HG03095 (cell line): ENCODE measurements around the gene P3H2.

Experiments
- ATAC-seq: cut with Tn5 transposase; IDR thresholded peaks from one replicate; pipeline ENCODE4 v1.9.1; 2021; ENCODE audit warnings: moderate library complexity; ENCODE audit not compliant: unreplicated experiment

The P3H2 gene

DNA sequence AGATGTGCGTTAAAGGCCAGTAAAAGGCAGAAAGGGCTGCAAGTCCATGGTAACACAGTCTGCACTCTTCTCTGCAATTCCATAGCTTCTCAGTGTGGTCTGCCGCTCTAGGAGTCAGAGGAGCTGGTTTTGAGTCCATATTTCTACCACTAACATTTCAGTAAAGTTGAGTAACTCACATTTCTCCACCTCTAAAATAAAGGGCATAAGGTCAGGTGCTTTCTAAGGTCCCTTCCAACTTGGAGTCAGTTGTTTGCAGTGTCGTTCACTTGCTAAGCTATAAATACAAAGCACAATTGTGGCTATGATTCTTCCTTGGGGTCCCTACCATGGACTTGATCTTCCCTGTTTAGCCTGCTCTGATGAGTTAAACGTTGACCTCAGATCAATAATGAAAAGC is 171.1 kb downstream of the P3H2 start:
- no peak for ATAC-seq

DNA sequence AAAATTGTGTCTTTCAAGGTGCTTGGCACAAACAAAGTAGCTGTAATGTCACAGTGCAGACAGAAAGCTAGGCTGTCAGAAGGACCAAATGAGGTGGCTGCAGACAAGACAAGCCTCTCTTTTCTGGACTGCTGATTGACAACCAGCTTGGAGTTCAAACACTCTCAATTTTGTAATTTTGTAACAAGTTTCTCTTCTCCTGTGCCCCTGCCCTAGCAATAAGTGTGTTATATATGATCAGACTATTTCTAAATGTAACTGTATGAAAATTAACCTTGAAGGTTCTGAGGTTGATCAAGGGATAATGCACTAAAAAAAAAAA is 172.0 kb downstream of the P3H2 start:
- no peak for ATAC-seq

DNA sequence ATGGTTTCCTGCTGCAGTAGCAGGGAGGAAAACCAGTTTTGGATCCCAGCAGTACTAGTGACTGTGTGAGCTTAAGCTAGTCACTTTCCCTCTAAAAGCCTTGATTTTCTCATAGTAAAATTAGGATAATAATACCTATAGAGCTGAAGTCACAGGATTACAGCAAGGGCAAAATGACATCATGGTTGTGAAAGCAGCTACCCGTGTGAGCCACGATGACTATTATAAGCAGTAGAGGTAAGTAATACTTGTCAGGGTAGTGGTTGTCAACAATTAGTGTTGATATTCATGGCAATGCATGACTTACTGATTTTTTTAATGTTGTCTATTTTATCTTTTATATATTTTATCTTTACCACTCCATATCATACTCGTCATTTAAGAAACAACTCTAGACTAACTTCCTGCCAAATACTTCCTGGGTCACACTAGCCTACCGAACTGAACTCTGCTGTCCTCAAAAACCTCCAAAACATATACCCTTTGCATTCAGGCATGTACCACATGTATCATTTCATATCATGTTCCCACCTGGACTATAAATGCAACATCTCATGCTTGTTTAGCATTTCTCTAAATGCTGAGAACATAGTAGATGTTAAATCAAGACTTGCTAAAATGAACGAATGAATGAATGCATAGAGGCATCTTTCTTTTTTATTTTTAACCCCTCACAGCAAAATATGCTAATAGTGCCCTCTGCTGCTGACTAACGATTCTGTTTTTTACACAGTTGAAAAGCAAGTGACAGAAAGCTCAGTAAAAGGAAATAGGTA is 172.6 kb downstream of the P3H2 start:
- ATAC-seq: no peak

DNA sequence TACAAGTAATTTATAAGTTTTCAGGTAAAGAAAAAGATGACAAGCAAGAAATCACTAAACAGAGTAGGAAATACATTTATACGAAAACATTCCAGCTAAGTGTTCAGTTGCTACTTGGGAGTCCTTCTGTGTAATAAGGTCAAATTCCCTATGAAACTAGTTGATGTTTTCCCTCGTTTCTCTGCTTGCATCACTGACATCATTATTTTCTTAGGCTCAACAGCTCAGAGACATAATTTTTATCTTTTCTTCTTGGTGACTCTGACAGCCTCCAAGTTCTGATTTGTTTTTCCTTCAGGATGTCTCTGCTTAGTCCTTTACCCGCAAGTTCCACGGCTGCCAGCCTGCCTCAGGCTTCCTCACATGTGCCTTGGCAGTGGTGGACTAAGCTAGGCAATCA is 173.6 kb downstream of the P3H2 start:
- no peak for ATAC-seq

DNA sequence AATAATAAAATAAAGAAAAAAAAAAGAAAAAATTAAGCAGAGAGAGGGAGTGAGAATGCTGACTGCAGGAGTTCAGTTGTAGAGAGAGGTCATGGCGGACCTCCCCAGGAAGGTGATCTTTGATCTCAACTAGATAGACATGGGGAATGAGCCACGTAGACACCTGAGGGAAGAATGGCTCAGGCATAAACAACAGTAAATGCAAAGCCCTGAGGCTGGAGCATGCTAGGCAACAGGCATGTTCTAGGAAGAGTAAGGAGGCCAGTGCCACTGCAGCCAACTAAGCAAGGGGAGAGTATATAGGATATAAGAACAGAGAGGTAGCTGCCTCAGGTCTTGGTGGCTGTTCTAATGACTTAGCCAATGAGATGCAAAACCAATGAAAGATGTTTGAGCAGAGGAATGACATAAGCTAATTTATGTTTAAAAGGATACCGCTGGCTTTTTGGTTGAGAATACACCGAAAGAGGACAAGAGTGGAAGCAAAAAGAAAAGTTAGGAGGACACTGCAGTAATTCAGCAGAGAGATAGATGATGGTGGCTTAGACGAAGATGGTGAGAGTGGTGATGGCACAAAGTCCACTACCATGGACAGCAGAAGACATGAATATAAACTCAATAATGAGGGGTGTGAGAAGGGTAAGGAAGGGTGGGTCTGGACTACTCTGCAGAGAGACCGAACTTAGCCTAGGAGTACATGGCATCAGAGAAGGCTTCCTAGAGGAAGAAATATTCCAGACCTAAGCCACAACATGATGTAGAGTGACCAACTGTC is 174.6 kb downstream of the P3H2 start:
- ATAC-seq: no peak

DNA sequence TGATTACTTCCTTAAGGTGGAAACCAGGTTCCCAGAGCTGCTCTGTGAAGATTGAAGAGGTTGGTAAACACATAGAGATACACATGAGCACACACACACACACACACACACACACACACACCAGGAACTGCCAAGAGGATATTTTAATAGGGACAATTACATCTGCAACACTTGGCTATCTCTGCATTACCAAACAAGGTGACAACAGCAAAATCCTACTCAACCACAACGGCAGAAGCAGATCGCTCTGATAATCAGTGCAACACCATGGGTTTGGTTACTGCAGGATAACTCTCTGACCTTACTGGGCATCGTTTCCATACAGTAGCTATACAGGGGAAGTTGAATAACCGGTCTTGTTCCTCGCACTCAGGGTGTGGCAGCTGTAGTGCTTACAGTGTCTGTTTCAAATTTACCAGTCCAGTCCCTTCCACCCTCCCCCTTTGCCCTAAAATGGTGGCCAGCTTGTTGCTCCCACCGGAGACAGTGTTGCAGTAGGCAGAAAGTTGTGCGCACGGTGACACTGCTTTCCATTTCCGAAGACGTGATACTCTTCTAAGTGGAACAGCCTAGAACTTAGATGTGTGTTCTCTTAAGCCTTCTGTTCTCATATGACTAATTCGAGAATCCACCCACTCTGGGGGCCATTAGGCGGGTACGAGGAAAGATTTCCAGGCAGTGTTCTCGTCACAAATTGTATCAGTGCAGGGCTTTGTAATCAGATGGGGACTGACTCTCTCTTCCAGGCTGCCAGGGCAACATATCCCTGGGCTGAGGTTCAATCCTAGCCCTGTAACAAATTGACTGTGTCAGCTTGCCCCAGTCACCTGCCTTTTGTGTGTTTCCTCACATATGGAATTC is 176.2 kb downstream of the P3H2 start:
- no peak for ATAC-seq

DNA sequence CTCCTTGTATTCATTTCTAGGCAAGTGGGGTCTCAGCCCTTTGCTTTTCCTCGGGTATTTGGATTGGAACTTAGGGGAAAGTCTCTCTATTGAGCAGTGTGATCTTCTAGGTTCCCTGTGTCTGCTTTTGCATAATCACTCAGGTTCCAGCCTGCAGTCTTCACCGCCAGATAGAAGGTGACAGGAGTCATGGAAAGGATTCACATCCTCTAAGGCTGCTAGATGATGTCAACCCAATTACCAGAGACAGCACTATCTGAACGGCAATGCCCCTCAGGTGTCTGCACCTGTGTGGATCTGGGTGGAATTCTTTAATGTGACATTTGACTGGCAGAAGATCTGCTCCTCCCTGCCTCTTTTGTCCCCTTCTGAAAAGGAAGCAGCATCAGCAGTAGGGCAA is 177.7 kb downstream of the P3H2 start:
- no peak for ATAC-seq

DNA sequence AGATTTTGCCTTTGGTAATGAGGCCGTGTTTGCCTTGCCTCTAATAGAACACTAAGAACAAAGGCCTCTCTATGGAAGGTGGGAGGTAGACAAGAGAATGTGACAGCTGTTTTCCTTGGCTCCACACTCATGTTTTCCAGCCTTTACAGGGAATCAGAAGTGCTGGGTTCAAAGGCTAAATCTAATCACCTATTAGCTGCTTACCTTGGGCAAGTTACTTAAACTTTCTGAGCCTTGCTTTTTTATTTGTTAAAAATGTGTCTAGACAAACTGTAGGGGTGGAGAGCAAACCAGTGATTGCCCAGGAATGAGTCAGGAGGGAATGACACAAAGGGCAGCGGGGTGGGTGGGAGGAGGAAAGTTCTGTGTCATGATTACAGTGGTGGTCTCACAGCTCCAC is 179.0 kb downstream of the P3H2 start:
- ATAC-seq: no peak

DNA sequence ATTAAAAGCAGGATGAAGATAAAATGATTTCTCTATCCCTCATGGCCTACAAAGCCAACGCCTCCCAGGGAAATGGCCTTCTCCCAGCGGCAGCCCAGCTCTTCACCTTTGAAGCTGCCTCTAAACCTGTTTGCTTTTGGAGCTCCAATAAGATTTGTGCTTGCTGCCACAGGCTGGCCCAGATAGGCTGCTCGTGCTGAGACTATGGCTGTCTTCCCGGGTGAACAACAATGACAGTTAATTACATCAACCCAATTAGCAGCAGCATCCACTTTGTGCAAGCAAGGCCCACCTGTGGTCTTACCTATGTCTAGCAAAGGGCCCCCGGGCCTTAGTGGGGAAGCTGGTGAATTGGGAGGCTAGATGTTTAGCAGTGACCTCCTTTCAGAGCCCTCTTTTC is 179.6 kb downstream of the P3H2 start:
- ATAC-seq: no peak

DNA sequence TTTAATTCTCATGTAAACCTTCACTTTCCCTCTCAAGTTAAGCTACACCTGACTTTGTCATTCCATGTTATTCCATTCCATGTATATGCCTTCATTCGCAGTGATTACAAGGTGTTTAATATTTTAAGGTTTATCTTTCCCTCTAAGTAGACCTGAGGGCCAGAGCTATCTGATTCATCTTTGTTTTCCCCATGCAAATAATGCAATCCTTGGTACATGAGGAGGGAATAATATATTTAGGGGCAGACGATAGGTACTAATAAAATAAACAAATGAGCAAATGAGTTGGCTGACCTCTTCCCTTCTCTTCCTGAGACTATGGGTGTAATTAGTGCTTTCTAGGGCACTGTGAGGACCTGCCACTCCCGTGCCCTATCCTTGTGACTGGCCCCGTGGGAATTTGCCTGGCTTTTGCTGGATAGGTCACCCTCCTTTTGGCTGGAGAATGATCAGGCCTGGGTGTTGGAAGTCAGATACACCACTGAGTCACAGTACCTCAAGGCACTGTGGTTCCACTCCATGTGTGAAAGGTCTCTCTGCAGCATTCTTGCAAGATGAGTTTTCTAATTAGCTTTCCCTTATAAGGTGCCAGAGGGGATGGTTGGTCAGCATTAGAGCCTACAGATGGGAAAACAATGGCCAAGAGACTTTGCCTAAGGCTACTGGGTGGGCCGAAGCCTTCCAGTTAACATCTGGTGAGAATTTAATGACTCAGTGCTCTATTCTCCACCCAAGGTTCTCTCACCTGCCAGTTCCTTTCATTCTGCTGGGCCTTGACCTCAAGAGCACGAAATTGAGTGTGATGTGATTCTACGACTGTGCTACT is 183.2 kb downstream of the P3H2 start:
- ATAC-seq: no peak

DNA sequence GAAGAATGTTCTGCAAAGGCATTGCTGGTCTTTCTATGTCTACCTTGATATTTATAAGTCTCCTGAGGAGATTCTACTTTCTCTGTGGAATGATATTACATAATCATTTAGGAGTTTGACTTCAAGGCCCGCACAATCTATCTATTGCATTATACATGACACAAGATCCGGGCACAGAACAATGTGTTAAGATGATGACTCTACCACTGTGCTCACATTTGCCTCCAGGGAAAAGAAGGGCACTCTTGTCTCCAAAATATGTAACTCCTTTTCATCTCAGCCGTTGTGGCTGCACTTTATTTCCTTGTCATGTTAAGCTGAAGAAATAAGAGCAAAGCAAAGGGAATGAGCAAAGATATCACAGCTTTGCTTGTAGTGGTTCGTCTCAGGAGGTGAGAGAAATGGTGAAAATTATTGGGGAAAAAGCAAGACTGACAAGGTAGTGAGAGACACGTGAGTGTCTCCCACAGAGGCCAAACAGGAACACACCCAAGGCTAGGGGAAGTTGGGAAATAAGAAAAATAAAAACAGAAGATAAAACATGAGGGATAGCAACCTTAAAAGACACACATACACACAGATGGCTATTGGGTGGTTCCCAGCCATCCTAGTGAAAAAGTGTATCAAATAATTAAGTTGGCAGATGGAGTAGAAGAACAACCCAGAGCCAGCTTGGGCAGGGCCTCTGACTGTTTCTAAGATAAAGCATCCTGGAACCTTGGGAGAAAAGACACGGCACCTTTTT is 184.3 kb downstream of the P3H2 start:
- ATAC-seq: no peak

DNA sequence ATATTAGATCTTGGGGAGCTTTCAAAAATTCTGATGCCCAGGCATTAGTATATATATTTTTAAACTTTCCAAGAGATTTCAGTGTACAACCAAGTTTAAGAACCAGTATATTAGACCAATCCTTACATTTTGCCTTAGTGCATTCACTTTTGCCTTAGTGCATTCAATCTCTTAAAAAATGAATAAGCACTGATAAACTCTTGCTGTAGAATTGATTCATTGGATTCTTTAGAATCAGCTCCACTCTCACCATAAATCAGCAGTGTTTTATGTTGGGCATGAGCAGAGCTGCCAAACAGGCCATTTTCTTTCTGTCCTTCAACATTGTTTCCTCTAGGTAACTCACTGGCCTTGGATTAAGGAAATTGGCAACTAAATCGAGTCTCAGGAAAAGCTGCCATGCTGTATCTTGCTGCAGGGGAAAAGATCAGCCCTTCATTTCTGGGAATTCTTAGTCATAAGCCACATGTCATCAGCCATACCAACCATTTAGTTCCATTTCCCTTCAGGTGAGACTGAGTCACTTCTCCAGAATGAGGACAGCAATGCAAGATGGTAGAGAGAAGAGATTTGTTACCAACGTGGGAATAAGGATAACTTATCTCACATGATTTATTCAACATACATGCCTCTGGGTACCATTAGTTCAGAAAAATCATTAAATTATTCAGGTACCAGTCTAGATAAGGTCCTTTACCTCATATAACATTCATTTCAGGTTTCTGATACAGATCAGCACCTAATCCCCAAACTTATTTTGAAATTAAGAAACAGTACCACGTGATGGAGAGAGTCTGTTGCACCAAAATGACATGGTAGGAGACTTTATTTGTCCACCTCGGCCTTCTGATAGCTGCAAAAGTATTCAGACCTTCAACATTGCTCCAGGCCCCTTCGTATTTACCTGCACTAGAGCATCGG is 192.5 kb downstream of the P3H2 start:
- no peak for ATAC-seq

DNA sequence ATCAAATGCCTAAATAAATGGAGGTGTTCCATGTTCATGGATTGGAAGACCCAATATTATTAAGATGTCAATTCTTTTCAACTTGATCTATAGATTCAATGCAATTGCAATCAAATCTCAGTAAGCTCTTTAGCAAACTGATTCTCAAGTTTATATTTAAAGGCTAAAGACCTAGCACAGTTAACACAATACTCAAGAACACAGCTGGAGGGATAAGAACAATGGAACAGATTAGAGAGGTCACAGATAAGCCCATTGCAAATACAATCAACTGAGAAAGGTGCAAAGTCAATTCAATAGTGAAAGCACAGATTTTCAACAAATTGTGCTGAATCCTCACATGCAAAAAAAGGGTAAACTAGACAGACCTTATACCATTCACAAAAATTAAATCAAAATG is 198.9 kb downstream of the P3H2 start:
- no peak for ATAC-seq

DNA sequence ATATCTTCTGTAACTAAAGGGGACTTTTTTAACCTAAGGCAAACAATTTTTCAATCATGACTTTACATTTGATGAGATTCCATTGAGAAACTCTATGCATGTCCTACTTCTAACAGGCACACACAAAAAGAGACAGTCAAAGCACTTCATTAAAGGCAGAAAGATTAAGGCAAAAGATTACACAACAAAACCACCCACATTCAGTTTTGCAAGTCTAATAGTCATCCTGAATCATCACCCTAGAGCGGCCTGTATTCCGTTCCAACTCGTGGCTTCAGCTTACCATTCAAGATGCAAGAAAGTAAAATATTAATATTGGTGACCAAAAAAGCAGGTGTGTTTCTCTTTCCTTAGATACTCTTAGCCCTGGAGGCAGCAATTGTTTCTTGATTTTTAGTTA is 205.9 kb downstream of the P3H2 start:
- no peak for ATAC-seq

DNA sequence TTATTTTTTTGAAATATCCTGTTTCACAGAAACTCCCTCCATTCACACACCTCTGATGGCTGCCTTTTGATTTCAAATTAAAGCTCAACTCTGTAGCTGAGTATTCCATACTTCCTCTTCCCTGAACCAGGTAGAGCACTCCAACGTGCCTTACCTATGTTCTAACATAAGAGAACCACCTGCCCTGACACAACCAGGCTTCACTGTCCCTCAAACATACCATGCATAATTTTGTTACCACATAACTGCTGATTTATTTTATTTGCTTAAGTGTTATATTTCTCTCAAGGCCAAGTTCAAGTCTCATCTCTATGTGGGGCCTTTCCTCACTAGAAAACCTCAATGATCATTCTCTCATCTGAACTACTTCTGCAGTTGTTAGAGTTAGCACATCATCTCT is 209.7 kb downstream of the P3H2 start:
- no peak for ATAC-seq

DNA sequence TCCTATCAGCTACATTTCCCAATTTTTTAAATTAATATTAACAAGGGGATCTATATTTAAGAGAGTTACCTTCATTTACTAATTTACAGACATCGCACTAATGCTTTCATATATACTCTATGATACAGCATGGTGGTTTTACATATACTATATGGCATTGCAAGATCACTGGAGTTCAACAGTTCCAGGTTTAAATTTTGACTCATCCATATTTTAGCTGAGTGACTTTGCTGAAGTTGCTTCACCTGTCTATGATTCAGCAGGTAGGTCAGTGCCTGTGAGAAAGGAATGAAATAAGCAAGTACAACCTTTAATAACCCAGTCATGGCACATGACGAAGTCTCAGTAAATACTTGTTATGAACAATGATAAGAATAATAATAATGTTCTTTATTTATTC is 211.1 kb downstream of the P3H2 start:
- ATAC-seq: no peak

DNA sequence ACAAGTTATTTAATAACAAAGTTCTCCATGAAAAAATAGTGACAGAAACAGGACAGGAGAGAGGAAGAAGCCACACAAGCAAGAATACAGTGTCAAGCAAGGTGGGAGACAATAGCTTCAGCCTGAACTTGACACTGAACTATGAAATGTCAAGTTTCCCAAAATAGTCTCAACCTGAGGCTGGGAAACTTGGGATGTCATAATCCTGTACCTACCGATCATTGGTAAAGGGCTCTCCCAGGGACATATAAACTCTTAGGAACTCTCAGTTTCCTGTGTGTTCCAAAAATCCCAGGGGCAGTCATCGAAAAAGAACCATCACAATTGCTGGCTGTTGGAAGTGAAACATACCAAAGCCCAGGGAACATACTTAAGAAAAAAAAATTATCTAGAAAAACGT is 211.6 kb downstream of the P3H2 start:
- no peak for ATAC-seq

DNA sequence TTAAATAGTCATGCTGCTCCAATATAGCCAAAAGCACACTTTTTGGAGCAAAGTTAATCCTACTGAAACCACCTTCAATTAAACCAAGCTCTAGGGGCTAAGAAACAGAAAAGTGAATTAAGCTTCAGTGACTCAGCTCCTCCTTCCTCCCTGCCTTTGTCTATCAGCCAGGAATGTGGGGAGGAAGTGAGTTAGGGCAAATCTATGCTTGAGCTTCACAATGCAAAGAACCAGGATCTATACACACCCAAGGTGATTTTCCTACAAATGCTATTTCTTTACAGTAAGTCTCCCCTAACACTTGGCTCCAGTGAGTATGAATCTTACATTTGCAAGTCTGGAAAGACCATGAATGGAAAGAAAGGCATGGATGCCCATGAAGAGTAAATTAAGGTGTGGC is 212.1 kb downstream of the P3H2 start:
- ATAC-seq: no peak

DNA sequence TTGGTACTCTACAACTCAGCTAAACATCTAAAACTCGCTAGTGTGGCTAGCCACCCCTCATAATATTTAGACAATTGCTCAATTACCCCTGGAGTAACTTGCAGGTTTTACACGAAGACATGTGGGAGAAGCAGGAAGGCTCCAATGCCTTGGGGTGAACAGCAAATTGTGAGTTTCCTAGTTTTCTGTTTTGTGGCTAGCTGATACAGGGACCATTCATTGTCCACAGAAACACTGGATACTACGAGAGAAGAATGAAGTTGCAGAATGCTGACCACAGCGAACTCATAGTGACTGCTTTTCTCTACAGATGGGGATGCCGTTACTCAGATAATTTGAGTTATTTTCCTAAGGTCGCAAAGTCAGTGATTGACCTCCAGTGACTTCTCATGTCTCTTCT is 212.9 kb downstream of the P3H2 start:
- no peak for ATAC-seq
